Activated CD8-positive, alpha-beta T cell treated with anti-CD3 and anti-CD28 coated beads for 36 hours (primary cell): ENCODE results near the gene RAB38. TPM values are rescaled to one million over a fixed set of nuclear protein-coding genes. Genes with fewer than 3 reads are reported as not detected.

Experiments used
- ATAC-seq: fragments of 200-7000 bp; cut with Tn5 transposase; one replicate; pipeline ENCODE4 v1.10.0; 2021; ENCODE audit warnings: mild to moderate bottlenecking, moderate library complexity
- CTCF ChIA-PET: fragments of 350-600 bp; sonication (Branson Sonifier 250); formaldehyde crosslinking; loops from one replicate; lab custom pipeline; 2021; ENCODE audit warnings: antibody characterized with exemption; lab: Charles Lee
- POLR2A ChIA-PET: fragments of 350-600 bp; sonication (Branson Sonifier 250); formaldehyde crosslinking; loops from one replicate; lab custom pipeline; 2021; ENCODE audit warnings: antibody characterized with exemption; lab: Charles Lee
- DNase-seq: peaks from one replicate; pipeline ENCODE4 v3.0.0-alpha.2; 2020
- H3K27ac Mint-ChIP-seq: one replicate; pipeline ENCODE4 v1.8.0; 2021; ENCODE audit warnings: mild to moderate bottlenecking, mixed read lengths
- H3K27me3 Mint-ChIP-seq: one replicate; pipeline ENCODE4 v1.8.0; 2021; ENCODE audit warnings: mixed read lengths
- H3K36me3 Mint-ChIP-seq: one replicate; pipeline ENCODE4 v1.8.0; 2021; ENCODE audit warnings: low read depth, mixed read lengths
- H3K4me1 Mint-ChIP-seq: one replicate; pipeline ENCODE4 v1.8.0; 2021; ENCODE audit warnings: low read depth, mixed read lengths
- H3K4me3 Mint-ChIP-seq: one replicate; pipeline ENCODE4 v1.8.0; 2021; ENCODE audit warnings: mild to moderate bottlenecking, moderate library complexity, mixed read lengths
- H3K9me3 Mint-ChIP-seq: one replicate; pipeline ENCODE4 v1.8.0; 2021; ENCODE audit warnings: mixed read lengths
- CTCF ChIP-seq: fragments of 200-600 bp; IDR thresholded peaks from one replicate; pipeline ENCODE4 v1.8.0; 2022; ENCODE audit warnings: antibody characterized with exemption, mild to moderate bottlenecking
- intact Hi-C: fragments of 100-400 bp; cut with micrococcal nuclease; formaldehyde crosslinking; loops from one replicate; pipeline ENCODE4 v1.10.0; 2022
- total RNA-seq, 2 experiments: library from RNA; stranded (reverse); gene quantifications; one replicate each; pipeline ENCODE4 v1.2.3, GENCODE V29; 2021

The RAB38 gene
- total RNA-seq, 2 experiments from 2014 or later, result 3.2 to 3.4 TPM

DNA sequence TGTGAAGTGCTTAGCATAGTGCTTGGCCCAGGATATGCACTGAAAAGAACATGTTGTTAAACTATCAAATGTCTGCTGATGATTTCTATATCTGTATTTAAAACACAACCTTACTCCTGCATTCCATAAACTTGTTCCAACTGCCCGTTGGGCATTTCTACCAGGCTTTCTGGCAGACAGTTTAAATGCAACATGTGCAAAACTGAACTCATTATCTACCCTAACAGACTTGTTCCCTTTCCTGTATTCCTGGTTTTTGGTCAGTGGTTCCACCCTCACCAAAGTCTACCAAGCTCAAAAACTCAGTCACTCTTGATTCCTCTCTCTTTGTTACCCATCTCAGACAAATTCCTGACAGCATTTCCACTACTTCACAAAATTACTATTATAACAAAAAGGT lies 6.5 kb upstream of the RAB38 start:
- Mint-ChIP-seq H3K4me1 (peaks cover 25% of the 10 kb centered on the region), H3K36me3 (no peaks in the 10 kb centered on the region), H3K27ac (no peak overlapping the region), H3K9me3 (no peaks in the 10 kb centered on the region), H3K4me3 (no peak overlapping the region), H3K27me3 (peaks cover 11% of the 10 kb centered on the region)
- ChIA-PET CTCF (no interaction called here), POLR2A (no interaction called here)
- intact Hi-C loops, result no loop called here
- TF ChIP-seq CTCF, result no peak
- no peak for ATAC-seq
- DNase-seq, result no peak

DNA sequence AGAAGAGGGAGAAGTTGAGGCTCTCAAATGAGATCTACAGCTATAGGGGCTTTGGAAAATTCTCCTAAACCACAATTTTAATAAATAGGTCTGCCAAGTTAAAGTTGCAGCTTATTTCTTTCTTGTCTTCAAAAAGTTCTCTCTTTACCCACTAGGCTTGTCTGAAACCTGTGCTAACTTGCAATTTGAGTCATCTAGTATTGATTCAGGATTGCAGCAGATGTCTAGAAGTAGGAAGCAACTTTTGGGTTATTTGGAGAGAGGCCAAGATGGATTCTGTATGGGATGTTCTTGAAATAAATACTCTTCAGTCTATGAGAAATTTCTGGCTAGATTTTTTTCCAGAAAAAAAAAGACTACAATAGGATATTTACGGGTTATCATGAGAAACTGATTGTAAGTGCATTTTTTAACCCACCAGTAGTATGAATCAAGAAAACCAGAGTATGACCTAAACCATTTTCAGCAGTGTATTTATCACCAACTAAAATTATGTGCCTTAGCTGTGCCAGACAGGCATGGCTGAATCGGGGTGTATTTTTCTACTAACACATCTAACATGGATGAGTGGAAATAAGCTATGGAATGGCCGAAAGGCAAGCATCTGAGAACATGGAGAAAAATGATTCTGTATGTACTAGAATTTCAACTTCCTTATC lies 4.9 kb upstream of the RAB38 start:
- CTCF ChIA-PET, result interaction anchor here (1.5 kb wide), 1 partner anchor 164 kb away, joined by 4 read pairs; no protein-coding TSS in a partner anchor
- no peaks in the 10 kb centered on the region for H3K9me3 Mint-ChIP-seq
- peaks cover 27% of the 10 kb centered on the region for H3K4me1 Mint-ChIP-seq
- no peak overlapping the region for H3K4me3 Mint-ChIP-seq
- no peak for TF ChIP-seq CTCF
- H3K27me3 Mint-ChIP-seq, result peaks cover 13% of the 10 kb centered on the region
- H3K36me3 Mint-ChIP-seq, result no peaks in the 10 kb centered on the region
- ATAC-seq (peak; percentile 31), DNase-seq (no peak)
- H3K27ac Mint-ChIP-seq, result peak overlapping the region; percentile 8
- intact Hi-C loops, result loop anchor here (10.0 kb wide), 3 partner anchors 155 to 365 kb away; partner anchors contain the start of gene CTSC
- POLR2A ChIA-PET, result interaction anchor here (0.6 kb wide), 1 partner anchor 382 kb away, joined by 3 read pairs; no protein-coding TSS in a partner anchor

- peaks cover 13% of the 10 kb centered on the region for H3K27me3 Mint-ChIP-seq
- TF ChIP-seq CTCF, result no peak
- no peaks in the 10 kb centered on the region for H3K36me3 Mint-ChIP-seq
- H3K27ac Mint-ChIP-seq, result no peak overlapping the region
- ATAC-seq (peak; percentile 64), DNase-seq (peak; percentile 61)
- no peaks in the 10 kb centered on the region for H3K9me3 Mint-ChIP-seq
- ChIA-PET CTCF (interaction anchor here (1.3 to 1.5 kb wide), 2 partner anchors 17 to 163 kb away, joined by 4 read pairs; no protein-coding TSS in a partner anchor), POLR2A (no interaction called here)
- intact Hi-C loops, result loop anchor here (10.0 kb wide), 3 partner anchors 156 to 366 kb away; partner anchors contain the start of gene CTSC
- no peak overlapping the region for H3K4me3 Mint-ChIP-seq
- H3K4me1 Mint-ChIP-seq, result peaks cover 35% of the 10 kb centered on the region
Observed at GRCh38 chr11:88179141-88179540, 3.9 kb upstream of the RAB38 start.

DNA sequence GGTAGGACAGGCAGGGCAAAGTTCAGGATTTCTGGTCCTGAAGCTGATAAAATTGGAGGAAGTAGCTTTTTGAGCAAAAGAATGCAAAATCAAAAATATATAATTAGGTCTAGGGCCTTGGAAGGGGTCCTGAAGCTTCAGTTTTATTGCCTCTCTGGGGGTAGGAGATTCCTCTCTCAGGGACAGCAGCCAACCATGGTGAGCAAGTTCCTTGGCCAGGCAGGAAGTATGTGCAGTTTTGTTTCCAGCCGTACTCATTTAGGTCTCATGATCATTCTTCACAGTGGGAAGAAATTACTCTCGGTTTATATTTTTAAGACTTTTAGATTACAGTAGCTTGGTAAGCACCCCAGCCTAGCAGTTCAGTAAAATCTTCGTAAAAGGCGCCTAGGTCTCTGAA lies 2.9 kb upstream of the RAB38 start:
- H3K4me1 Mint-ChIP-seq, result peaks cover 45% of the 10 kb centered on the region

More for the DNA sequence above, 2.9 kb upstream of the RAB38 start:
- H3K9me3 Mint-ChIP-seq, result no peaks in the 10 kb centered on the region
- H3K27ac Mint-ChIP-seq, result no peak overlapping the region
- ATAC-seq (no peak), DNase-seq (no peak)
- ChIA-PET CTCF (interaction anchor here (1.3 to 1.9 kb wide), 2 partner anchors 16 to 374 kb away, joined by 4 to 5 read pairs; no protein-coding TSS in a partner anchor), POLR2A (no interaction called here)
- no peaks in the 10 kb centered on the region for H3K36me3 Mint-ChIP-seq
- no peak for TF ChIP-seq CTCF
- H3K27me3 Mint-ChIP-seq, result peaks cover 10% of the 10 kb centered on the region
- intact Hi-C loops, result loop anchor here (10.0 kb wide), 3 partner anchors 157 to 367 kb away; partner anchors contain the start of gene CTSC
- no peak overlapping the region for H3K4me3 Mint-ChIP-seq
